Measurements from ENCODE around the gene PRR23C. TPM values are rescaled to one million over a fixed set of nuclear protein-coding genes. Genes with fewer than 3 reads are reported as not detected.

Gene PRR23C
- polyA plus RNA-seq, 1 experiment = not detected

- TF ChIP-seq CTCF (IDR thresholded peaks at IDR 0.05; ENCODE audit: insufficient read depth, low read depth, low read length) = no peak
- ChIA-PET POLR2A (no interaction called here), CTCF (no interaction called here)
- no peak for DNase-seq (ENCODE audit: low read depth)
- H3K27me3 ChIP-seq (ENCODE audit: control insufficient read depth, insufficient read depth, low read length) = no peaks in the 10 kb centered on the region
- H3K36me3 ChIP-seq (ENCODE audit: control insufficient read depth, insufficient read depth, low read length) = no peaks in the 10 kb centered on the region
- no peak overlapping the region for H3K4me3 ChIP-seq (ENCODE audit: low read depth, low read length)
These were observed 29.9 kb upstream of the PRR23C start for GRCh38 chr3:139074565-139075115.

- POLR2A ChIA-PET = interaction anchor here (0.6 kb wide), 1 partner anchor 106 kb away, joined by 3 read pairs; no protein-coding TSS in a partner anchor
- H3K27me3 ChIP-seq (ENCODE audit: control insufficient read depth, insufficient read depth, low read length) = no peaks in the 10 kb centered on the region
- DNase-seq (ENCODE audit: low read depth) = no peak
- CTCF ChIA-PET = no interaction called here
- H3K4me3 ChIP-seq (ENCODE audit: low read depth, low read length) = no peak overlapping the region
- no peak for TF ChIP-seq CTCF (IDR thresholded peaks at IDR 0.05; ENCODE audit: insufficient read depth, low read depth, low read length)
- H3K36me3 ChIP-seq (ENCODE audit: control insufficient read depth, insufficient read depth, low read length) = no peaks in the 10 kb centered on the region
These were observed 18.2 kb upstream of the PRR23C start for GRCh38 chr3:139062918-139063317.

- H3K4me3 ChIP-seq (ENCODE audit: low read depth, low read length) = no peak overlapping the region
- H3K27me3 ChIP-seq (ENCODE audit: control insufficient read depth, insufficient read depth, low read length) = no peaks in the 10 kb centered on the region
- TF ChIP-seq CTCF (IDR thresholded peaks at IDR 0.05; ENCODE audit: insufficient read depth, low read depth, low read length) = no peak
- no peak for DNase-seq (ENCODE audit: low read depth)
- no peaks in the 10 kb centered on the region for H3K36me3 ChIP-seq (ENCODE audit: control insufficient read depth, insufficient read depth, low read length)
- ChIA-PET CTCF (no interaction called here), POLR2A (no interaction called here)
These were observed 8.3 kb upstream of the PRR23C start for GRCh38 chr3:139052802-139053600.

- POLR2A ChIA-PET = no interaction called here
- Histone ChIP-seq H3K27me3 (ENCODE audit: control insufficient read depth, insufficient read depth, low read length) (no peaks in the 10 kb centered on the region), H3K36me3 (ENCODE audit: control insufficient read depth, insufficient read depth, low read length) (no peaks in the 10 kb centered on the region), H3K4me3 (ENCODE audit: low read depth, low read length) (no peak overlapping the region)
- no peak for DNase-seq (ENCODE audit: low read depth)
- no peak for TF ChIP-seq CTCF (IDR thresholded peaks at IDR 0.05; ENCODE audit: insufficient read depth, low read depth, low read length)
- CTCF ChIA-PET = interaction anchor here (0.9 kb wide), 1 partner anchor 108 kb away, joined by 4 read pairs; no protein-coding TSS in a partner anchor
These were observed 932 bp downstream of the PRR23C start for GRCh38 chr3:139043554-139044365.

GRCh38 chr3:139037478-139037877 is 7.2 kb downstream of the PRR23C start:
- Histone ChIP-seq H3K36me3 (ENCODE audit: control insufficient read depth, insufficient read depth, low read length) (no peaks in the 10 kb centered on the region), H3K27me3 (ENCODE audit: control insufficient read depth, insufficient read depth, low read length) (no peaks in the 10 kb centered on the region), H3K4me3 (ENCODE audit: low read depth, low read length) (no peak overlapping the region)
- ChIA-PET POLR2A (no interaction called here), CTCF (no interaction called here)
- no peak for TF ChIP-seq CTCF (IDR thresholded peaks at IDR 0.05; ENCODE audit: insufficient read depth, low read depth, low read length)
- no peak for DNase-seq (ENCODE audit: low read depth)
